HG02840 (cell line): ENCODE data around the gene DNPH1.

Experiments used
- ATAC-seq: cut with Tn5 transposase; IDR thresholded peaks from one replicate; pipeline ENCODE4 v1.9.1; 2021; ENCODE audit warnings: mild to moderate bottlenecking, moderate library complexity, moderate number of reproducible peaks; ENCODE audit not compliant: unreplicated experiment, low FRiP score

The DNPH1 gene

GRCh38 chr6:43186019-43186418 lies 43.3 kb downstream of the DNPH1 start:
- no peak for ATAC-seq

GRCh38 chr6:43185391-43185985 lies 43.8 kb downstream of the DNPH1 start:
- no peak for ATAC-seq

- ATAC-seq = no peak
Measured at GRCh38 chr6:43184268-43184985, 44.9 kb downstream of the DNPH1 start.

- ATAC-seq = no peak
Measured at GRCh38 chr6:43183441-43183840, 45.8 kb downstream of the DNPH1 start.

- ATAC-seq = peak; percentile 79
Measured at GRCh38 chr6:43181942-43182860, 47.1 kb downstream of the DNPH1 start, which contains the start of gene CUL9. CUL9 (plus strand) TSS chr6:43182196; CDS start chr6:43184311, 2,115 bp downstream.

- ATAC-seq = no peak
Measured at GRCh38 chr6:43181621-43181941, 47.7 kb downstream of the DNPH1 start.

GRCh38 chr6:43180985-43181384 lies 48.3 kb downstream of the DNPH1 start:
- no peak for ATAC-seq

GRCh38 chr6:43180058-43180457 lies 49.2 kb downstream of the DNPH1 start:
- ATAC-seq = no peak

GRCh38 chr6:43178951-43179830 lies 50.1 kb downstream of the DNPH1 start:
- ATAC-seq = no peak

- ATAC-seq = no peak
Measured at GRCh38 chr6:43178150-43178549, 51.1 kb downstream of the DNPH1 start.

GRCh38 chr6:43176423-43176786 lies 52.9 kb downstream of the DNPH1 start:
- ATAC-seq = no peak

GRCh38 chr6:43175676-43176422 lies 53.4 kb downstream of the DNPH1 start:
- ATAC-seq = no peak
